Measurements from ENCODE around the gene DCAF17. TPM values are rescaled to one million over a fixed set of nuclear protein-coding genes. Genes with fewer than 3 reads are reported as not detected.
"Not testable (repeated sequence)": the region's sequence is repeated elsewhere in the genome, so short reads cannot be mapped to it uniquely, and the experiment has no call there.

The DCAF17 gene
- total RNA-seq, 4 donors from 2014 or later, result 14.6 to 50.8 (median 23.8) TPM

- no peak for DNase-seq
- Histone ChIP-seq H3K27ac (no peak overlapping the region), H3K36me3 (no peaks in the 10 kb centered on the region), H3K4me1 (no peaks in the 10 kb centered on the region), H3K27me3 (no peaks in the 10 kb centered on the region), H3K9me3 (no peaks in the 10 kb centered on the region), H3K4me3 (no peak overlapping the region)
- intact Hi-C loops (cut with DNase I; ENCODE audit: low total_unique reads), result no loop called here
- TF ChIP-seq POLR2A (IDR thresholded peaks at IDR 0.05) (no peak), CTCF (IDR thresholded peaks at IDR 0.05) (no peak)
Measured at GRCh38 chr2:171491292-171491691, 57.3 kb downstream of the DCAF17 start.

GRCh38 chr2:171492664-171493063, 58.6 kb downstream of the DCAF17 start:
- no peak for TF ChIP-seq CTCF (IDR thresholded peaks at IDR 0.05)
- no peak for TF ChIP-seq POLR2A (IDR thresholded peaks at IDR 0.05)
- Histone ChIP-seq H3K4me3 (no peak overlapping the region), H3K36me3 (no peaks in the 10 kb centered on the region), H3K27ac (no peak overlapping the region), H3K4me1 (no peaks in the 10 kb centered on the region), H3K27me3 (no peaks in the 10 kb centered on the region), H3K9me3 (no peaks in the 10 kb centered on the region)
- DNase-seq, result no peak
- intact Hi-C loops (cut with DNase I; ENCODE audit: low total_unique reads), result no loop called here

- H3K4me1 ChIP-seq; intact Hi-C loops (cut with DNase I; ENCODE audit: low total_unique reads); H3K9me3 ChIP-seq; H3K36me3 ChIP-seq; DNase-seq; H3K27me3 ChIP-seq; H3K4me3 ChIP-seq; H3K27ac ChIP-seq: not testable (repeated sequence)
Measured at GRCh38 chr2:171497664-171498063, 63.6 kb downstream of the DCAF17 start.

GRCh38 chr2:171505374-171505773, 71.3 kb downstream of the DCAF17 start:
- no peak for DNase-seq
- no peaks in the 10 kb centered on the region for H3K9me3 ChIP-seq
- intact Hi-C loops (cut with DNase I; ENCODE audit: low total_unique reads), result no loop called here
- TF ChIP-seq CTCF (IDR thresholded peaks at IDR 0.05), result no peak
- no peak for TF ChIP-seq POLR2A (IDR thresholded peaks at IDR 0.05)
- no peaks in the 10 kb centered on the region for H3K27me3 ChIP-seq
- no peak overlapping the region for H3K27ac ChIP-seq
- no peaks in the 10 kb centered on the region for H3K4me1 ChIP-seq
- H3K36me3 ChIP-seq, result no peaks in the 10 kb centered on the region
- H3K4me3 ChIP-seq, result no peak overlapping the region

- H3K4me3 ChIP-seq, result no peak overlapping the region
Measured at GRCh38 chr2:171509945-171510731, 76.1 kb downstream of the DCAF17 start.

GRCh38 chr2:171512014-171512413, 78.0 kb downstream of the DCAF17 start:
- Histone ChIP-seq H3K27ac (no peak overlapping the region), H3K9me3 (no peaks in the 10 kb centered on the region), H3K27me3 (no peaks in the 10 kb centered on the region), H3K36me3 (no peaks in the 10 kb centered on the region), H3K4me3 (no peak overlapping the region), H3K4me1 (no peaks in the 10 kb centered on the region)
- intact Hi-C loops (cut with DNase I; ENCODE audit: low total_unique reads), result no loop called here
- DNase-seq, result no peak
- TF ChIP-seq CTCF (IDR thresholded peaks at IDR 0.05) (no peak), POLR2A (IDR thresholded peaks at IDR 0.05) (no peak)

More at GRCh38 chr2:171509945-171510731, 76.1 kb downstream of the DCAF17 start:
- no peaks in the 10 kb centered on the region for H3K27me3 ChIP-seq
- no peaks in the 10 kb centered on the region for H3K36me3 ChIP-seq
- no peaks in the 10 kb centered on the region for H3K4me1 ChIP-seq
- no peak for TF ChIP-seq POLR2A (IDR thresholded peaks at IDR 0.05)
- H3K9me3 ChIP-seq, result no peaks in the 10 kb centered on the region
- no peak for DNase-seq
- no peak overlapping the region for H3K27ac ChIP-seq
- intact Hi-C loops (cut with DNase I; ENCODE audit: low total_unique reads), result no loop called here

All from uterus (tissue), 4 donors.